Keratinocyte (primary cell): ENCODE results near the gene PCCA. TPM values are rescaled to one million over a fixed set of nuclear protein-coding genes. Genes with fewer than 3 reads are reported as not detected.

ENCODE experiments used
- DNase-seq: peaks from one replicate; pipeline ENCODE4 v3.0.0-alpha.2; 2011; ENCODE audit warnings: low read depth, missing footprints, low spot score
- FAIRE-seq: peaks from 2 replicates; lab custom pipeline; 2011; peaks lifted over from hg19 to GRCh38; lab: Jason Lieb, UNC
- H2AFZ ChIP-seq: 2 replicates; pipeline ENCODE4 v1.6.0; 2012; ENCODE audit warnings: low read length, control low read depth, inconsistent platforms; ENCODE audit not compliant: control insufficient read depth
- H3K27ac ChIP-seq: 2 replicates; pipeline ENCODE4 v1.5.1; 2011; ENCODE audit warnings: low read length; ENCODE audit not compliant: control insufficient read depth, insufficient read depth
- H3K27me3 ChIP-seq: 3 replicates; pipeline ENCODE4 v1.6.0; 2011; ENCODE audit warnings: low read length; ENCODE audit not compliant: control insufficient read depth, insufficient read depth; ENCODE audit errors: extremely low read depth
- H3K36me3 ChIP-seq, 2 experiments: 2 replicates in 1 of 2; 3 replicates in 1 of 2; pipeline ENCODE4 v1.5.1; 2011; ENCODE audit warnings: low read length in 2 of 2, mild to moderate bottlenecking in 1 of 2; ENCODE audit not compliant: control insufficient read depth in 2 of 2, insufficient read depth in 2 of 2; ENCODE audit errors: extremely low read depth in 1 of 2
- H3K4me1 ChIP-seq: 3 replicates; pipeline ENCODE4 v1.5.1; 2011; ENCODE audit warnings: low read length; ENCODE audit not compliant: control insufficient read depth, insufficient read depth; ENCODE audit errors: extremely low read depth
- H3K4me2 ChIP-seq: 3 replicates; pipeline ENCODE4 v1.6.0; 2011; ENCODE audit warnings: low read depth, low read length; ENCODE audit not compliant: control insufficient read depth, insufficient read depth; ENCODE audit errors: extremely low read depth
- H3K4me3 ChIP-seq, 3 experiments: fragments of 200-600 bp in 1 of 3; sonication (generic) in 1 of 3; 2 replicates in 2 of 3; 3 replicates in 1 of 3; pipeline ENCODE4 v1.5.1; 2011 to 2016; ENCODE audit warnings: low read length in 3 of 3, mild to moderate bottlenecking in 3 of 3, control low read depth in 2 of 3, inconsistent platforms in 1 of 3, low read depth in 1 of 3, mixed read lengths in 1 of 3, mixed run types in 1 of 3, moderate library complexity in 1 of 3; ENCODE audit not compliant: control insufficient read depth in 2 of 3, insufficient read depth in 2 of 3; ENCODE audit errors: extremely low read depth in 1 of 3
- H3K79me2 ChIP-seq: 2 replicates; pipeline ENCODE4 v1.6.0; 2012; ENCODE audit warnings: low read length; ENCODE audit not compliant: control insufficient read depth, insufficient read depth
- H3K9ac ChIP-seq: 3 replicates; pipeline ENCODE4 v1.6.0; 2011; ENCODE audit warnings: low read length; ENCODE audit not compliant: control insufficient read depth, insufficient read depth; ENCODE audit errors: extremely low read depth
- H3K9me1 ChIP-seq: 3 replicates; pipeline ENCODE4 v1.6.0; 2011; ENCODE audit warnings: low read length; ENCODE audit not compliant: control insufficient read depth, insufficient read depth; ENCODE audit errors: extremely low read depth
- H3K9me3 ChIP-seq: 2 replicates; pipeline ENCODE4 v1.5.1; 2012; ENCODE audit warnings: low read depth, low read length; ENCODE audit not compliant: control insufficient read depth
- H4K20me1 ChIP-seq: 3 replicates; pipeline ENCODE4 v1.6.0; 2011; ENCODE audit warnings: low read length; ENCODE audit not compliant: control insufficient read depth, insufficient read depth; ENCODE audit errors: extremely low read depth
- CTCF ChIP-seq, 3 experiments: IDR thresholded peaks in 1 of 3; conservative IDR thresholded peaks in 1 of 3; optimal IDR thresholded peaks in 1 of 3; 2 replicates in 2 of 3; 3 replicates in 1 of 3; pipeline versions ENCODE3 to v1.5.1; 2011; ENCODE audit warnings: low read length in 3 of 3, mild to moderate bottlenecking in 3 of 3, moderate library complexity in 2 of 3, control low read depth in 1 of 3, inconsistent platforms in 1 of 3; ENCODE audit not compliant: insufficient read depth in 2 of 3; ENCODE audit errors: extremely low read depth in 1 of 3
- EZH2 ChIP-seq: IDR thresholded peaks from one replicate; pipeline ENCODE4 v1.6.1; 2012; ENCODE audit warnings: inconsistent platforms, mild to moderate bottlenecking, low read length, moderate library complexity
- dilution Hi-C: fragments of 300-500 bp; cut with MboI; formaldehyde crosslinking; loops from one replicate; pipeline ENCODE4 v1.7.0; 2020; ENCODE audit warnings: low sequenced_read_pairs; ENCODE audit not compliant: extremely low pct_ligation_motif_present
- polyA plus RNA-seq, 5 experiments: library from polyadenylated mRNA; depleted of rRNA in 3 of 5; stranded (reverse) in 3 of 5; stranded (forward) in 1 of 5; unstranded in 1 of 5; fragments of >200 nt; gene quantifications; 1 replicate in 1 of 5; 2 replicates in 3 of 5; 3 replicates in 1 of 5; pipeline versions ENCODE4 v1.2.1 to v1.2.3, GENCODE V29; 2011 to 2012; ENCODE audit warnings: missing spikeins in 2 of 5, low read depth in 1 of 5, low replicate concordance in 1 of 5

Gene PCCA
- polyA plus RNA-seq, 1 donor (not counting 4 experiments of a cell fraction or from before 2014, with no cell fraction given): 8.1 TPM

- Histone ChIP-seq H3K79me2 (no peaks in the 10 kb centered on the region), H3K4me1 (peaks cover 12% of the 10 kb centered on the region), H3K9me1 (no peaks in the 10 kb centered on the region), H3K36me3 (no peaks in the 10 kb centered on the region), H4K20me1 (no peaks in the 10 kb centered on the region), H3K27ac (no peak overlapping the region), H3K27me3 (no peaks in the 10 kb centered on the region), H3K9me3 (no peaks in the 10 kb centered on the region), H3K4me2 (no peak overlapping the region), H3K4me3 (no peak overlapping the region), H2AFZ (no peak overlapping the region), H3K9ac (no peak overlapping the region)
- TF ChIP-seq EZH2 (no peak), CTCF (optimal IDR thresholded peaks at IDR 0.05 in 1 of 3, IDR thresholded peaks at IDR 0.05 in 1 of 3, conservative IDR thresholded peaks at IDR 0.05 in 1 of 3; ENCODE audit: extremely low read depth in 1 of 3, insufficient read depth in 2 of 3, low read length in 3 of 3) (no peak)
- dilution Hi-C loops: no loop called here
- no peak for FAIRE-seq
- DNase-seq: no peak
Observed at GRCh38 chr13:100230769-100231149, 141.9 kb downstream of the PCCA start.

- H3K27ac ChIP-seq: no peak overlapping the region
- FAIRE-seq: no peak
- dilution Hi-C loops: no loop called here
Observed at GRCh38 chr13:100231176-100231575, 142.3 kb downstream of the PCCA start.

More at GRCh38 chr13:100231176-100231575, 142.3 kb downstream of the PCCA start:
- H3K4me1 ChIP-seq: peaks cover 12% of the 10 kb centered on the region
- H2AFZ ChIP-seq: no peak overlapping the region
- H4K20me1 ChIP-seq: no peaks in the 10 kb centered on the region
- no peaks in the 10 kb centered on the region for H3K36me3 ChIP-seq
- no peak for TF ChIP-seq EZH2
- no peak for TF ChIP-seq CTCF (optimal IDR thresholded peaks at IDR 0.05 in 1 of 3, IDR thresholded peaks at IDR 0.05 in 1 of 3, conservative IDR thresholded peaks at IDR 0.05 in 1 of 3; ENCODE audit: extremely low read depth in 1 of 3, insufficient read depth in 2 of 3, low read length in 3 of 3)
- DNase-seq: no peak
- no peak overlapping the region for H3K4me2 ChIP-seq
- no peaks in the 10 kb centered on the region for H3K79me2 ChIP-seq
- H3K9me3 ChIP-seq: no peaks in the 10 kb centered on the region
- no peaks in the 10 kb centered on the region for H3K27me3 ChIP-seq
- H3K4me3 ChIP-seq: no peak overlapping the region
- no peak overlapping the region for H3K9ac ChIP-seq
- no peaks in the 10 kb centered on the region for H3K9me1 ChIP-seq
